IPS-NIHi7 (cell line): ENCODE measurements around the gene CLNK.
A peak's percentile ranks its signal among the peaks of the same experiment; 100 is the strongest.
"Not testable (repeated sequence)": the region's sequence is repeated elsewhere in the genome, so short reads cannot be mapped to it uniquely, and the experiment has no call there.

Experiments
- DNase-seq: peaks from one replicate; pipeline ENCODE4 v3.0.0; 2012; ENCODE audit warnings: mixed read lengths; ENCODE audit errors: extremely low spot score

The CLNK gene

DNA sequence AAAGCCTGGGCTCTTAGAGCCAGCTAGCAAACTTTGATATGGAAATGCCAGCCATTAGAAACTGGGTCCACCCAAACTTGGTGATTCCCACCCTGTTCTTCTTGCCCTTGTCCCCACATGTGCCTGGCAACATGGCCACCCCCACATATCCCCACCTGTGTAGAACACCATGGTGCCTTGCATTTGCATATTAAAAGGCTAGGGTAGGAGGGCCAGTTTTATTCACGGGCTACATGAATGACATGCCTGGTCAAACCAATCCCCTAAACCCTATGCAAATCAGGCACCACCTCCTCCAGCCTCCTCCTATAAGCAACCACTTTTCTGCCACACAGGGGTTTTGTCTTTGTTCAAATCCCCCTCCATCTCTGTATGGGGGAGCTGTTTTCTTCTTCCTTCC, 104.9 kb downstream of the CLNK start:
- no peak for DNase-seq

DNA sequence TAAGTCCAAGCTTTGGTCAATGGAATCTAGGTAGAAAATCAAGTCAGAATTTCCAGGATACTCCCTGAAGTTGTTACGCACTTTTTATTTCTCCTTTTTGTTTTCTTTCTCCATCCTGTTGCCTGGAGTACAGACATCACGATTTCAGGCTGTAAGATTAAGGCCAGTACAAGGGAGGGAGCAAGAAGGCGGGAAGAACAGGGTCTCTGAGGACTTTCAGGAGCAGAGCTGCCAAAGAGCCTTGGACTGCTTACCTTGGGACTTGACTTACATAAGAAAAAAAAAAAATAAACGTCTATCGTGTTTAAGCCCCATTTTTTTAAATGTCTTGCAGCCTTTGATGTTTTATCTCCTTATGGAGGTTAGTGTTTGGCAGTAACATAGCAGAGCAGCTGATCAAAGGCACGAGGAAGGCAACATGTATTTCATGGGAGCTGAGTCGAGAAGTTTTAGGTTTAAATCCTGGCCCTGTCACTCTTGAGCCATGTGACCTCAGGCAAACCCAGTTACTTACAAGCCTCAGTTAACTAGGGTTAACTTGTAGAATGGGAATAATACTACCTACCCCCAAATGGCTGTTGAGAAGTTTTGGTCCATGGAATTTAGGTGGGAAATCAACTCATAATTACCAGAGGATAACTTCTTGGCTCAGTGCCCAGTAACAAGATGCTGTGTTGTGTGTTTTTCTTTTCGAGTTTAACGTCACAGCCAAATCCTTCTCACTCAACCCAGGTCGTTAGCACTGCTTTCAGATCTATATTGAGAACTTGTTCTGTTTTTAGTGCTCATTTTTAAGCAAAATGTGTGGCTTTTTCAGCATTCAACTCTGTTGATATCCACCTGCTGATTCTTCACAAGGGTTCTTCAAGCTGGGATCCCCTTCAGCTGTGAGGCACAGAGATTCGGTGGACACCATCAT, 106.8 kb downstream of the CLNK start:
- DNase-seq: no peak

DNA sequence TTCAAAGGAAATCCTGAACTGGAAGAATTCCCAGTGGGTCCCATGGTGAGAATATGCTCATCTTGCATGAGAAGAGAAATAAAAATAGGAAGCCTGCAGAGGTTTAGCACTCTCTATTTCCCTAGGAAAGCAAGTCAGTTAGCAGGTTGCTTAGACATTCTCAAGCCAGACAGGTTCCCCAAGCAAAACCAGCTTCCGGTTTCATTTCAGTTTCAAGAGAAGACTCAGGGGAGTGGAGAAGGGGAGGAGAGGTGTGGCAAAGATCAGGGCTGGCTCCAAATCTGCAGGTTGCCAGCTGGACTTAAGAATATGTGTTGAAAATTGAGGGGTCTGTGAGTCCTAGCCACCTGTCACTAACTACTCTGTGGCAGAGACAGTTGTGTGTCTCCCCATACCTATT, 107.5 kb downstream of the CLNK start:
- DNase-seq: no peak

GRCh38 chr4:10576236-10576635, 108.3 kb downstream of the CLNK start:
- no peak for DNase-seq

- no peak for DNase-seq
Observed at GRCh38 chr4:10575414-10575813, 109.2 kb downstream of the CLNK start.

DNA sequence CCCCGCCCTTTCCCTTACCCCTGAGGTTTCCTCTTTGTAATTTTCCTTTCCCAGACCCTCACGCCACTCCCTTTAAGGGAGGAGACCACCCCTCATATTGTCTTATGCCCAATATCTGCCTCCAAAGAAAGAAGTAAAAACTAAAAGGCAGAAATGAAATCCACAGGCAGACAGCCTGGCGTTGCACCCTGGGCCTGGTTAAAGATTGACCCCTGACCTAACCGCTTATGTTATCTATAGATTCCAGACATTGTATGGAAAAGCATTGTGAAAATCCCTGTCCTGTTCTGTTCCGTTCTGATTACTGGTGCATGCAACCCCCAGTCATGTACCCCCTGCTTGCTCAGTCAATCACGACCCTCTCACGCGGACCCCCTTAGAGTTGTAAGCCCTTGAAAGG, 110.0 kb downstream of the CLNK start:
- DNase-seq: not testable (repeated sequence)

GRCh38 chr4:10571909-10572308, 112.7 kb downstream of the CLNK start:
- DNase-seq: no peak

GRCh38 chr4:10569491-10569890, 115.1 kb downstream of the CLNK start:
- no peak for DNase-seq

GRCh38 chr4:10567766-10568165, 116.8 kb downstream of the CLNK start:
- no peak for DNase-seq

DNA sequence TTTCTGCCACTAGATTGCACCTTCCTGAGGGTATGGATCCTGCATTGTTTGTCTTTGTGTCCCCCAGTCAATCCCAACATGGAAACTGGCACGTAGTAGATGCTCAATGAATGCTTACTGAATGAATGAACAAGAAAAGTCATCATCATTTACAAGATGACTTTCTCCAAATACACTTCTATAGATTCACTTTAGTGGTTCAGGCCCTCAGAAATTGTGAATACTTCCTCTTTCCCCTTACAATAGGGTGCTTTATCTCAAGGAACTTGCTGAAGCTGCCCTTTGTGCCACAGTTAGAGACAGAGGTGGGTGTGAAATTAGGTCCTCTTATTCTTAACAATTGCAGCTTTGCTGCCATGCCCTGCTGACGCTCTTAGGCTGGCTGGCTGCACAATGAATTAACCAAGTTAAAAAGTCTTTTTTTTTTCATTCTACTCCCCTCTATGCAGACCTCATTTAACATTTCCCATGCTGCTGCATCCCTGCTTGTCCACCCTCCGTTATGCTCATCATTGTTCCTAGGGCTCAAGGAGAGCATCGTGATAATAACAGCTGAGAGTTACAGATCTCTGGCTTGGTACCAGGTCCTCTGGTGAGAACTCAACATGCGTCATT, 119.3 kb downstream of the CLNK start:
- DNase-seq: no peak

DNA sequence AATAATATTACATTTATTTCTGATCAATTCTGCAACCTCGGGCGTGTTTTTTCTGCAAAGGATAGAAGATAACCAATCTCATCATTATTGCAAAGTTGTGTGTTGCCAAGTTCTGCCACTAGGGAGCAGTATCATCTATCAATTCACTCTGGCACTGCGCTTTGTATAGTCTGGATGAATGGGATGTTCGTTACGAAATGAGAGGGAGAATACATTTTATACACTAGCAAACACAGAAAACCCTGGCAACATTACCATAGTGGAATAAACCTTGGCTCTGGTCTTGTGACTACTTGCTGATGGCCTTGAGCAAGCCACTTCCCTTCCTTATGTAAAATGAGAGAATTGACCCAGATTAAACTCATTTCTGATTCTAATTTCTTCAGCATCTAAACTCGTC, 129.9 kb downstream of the CLNK start:
- DNase-seq: peak; percentile 42

GRCh38 chr4:10554121-10554520, 130.4 kb downstream of the CLNK start:
- no peak for DNase-seq

DNA sequence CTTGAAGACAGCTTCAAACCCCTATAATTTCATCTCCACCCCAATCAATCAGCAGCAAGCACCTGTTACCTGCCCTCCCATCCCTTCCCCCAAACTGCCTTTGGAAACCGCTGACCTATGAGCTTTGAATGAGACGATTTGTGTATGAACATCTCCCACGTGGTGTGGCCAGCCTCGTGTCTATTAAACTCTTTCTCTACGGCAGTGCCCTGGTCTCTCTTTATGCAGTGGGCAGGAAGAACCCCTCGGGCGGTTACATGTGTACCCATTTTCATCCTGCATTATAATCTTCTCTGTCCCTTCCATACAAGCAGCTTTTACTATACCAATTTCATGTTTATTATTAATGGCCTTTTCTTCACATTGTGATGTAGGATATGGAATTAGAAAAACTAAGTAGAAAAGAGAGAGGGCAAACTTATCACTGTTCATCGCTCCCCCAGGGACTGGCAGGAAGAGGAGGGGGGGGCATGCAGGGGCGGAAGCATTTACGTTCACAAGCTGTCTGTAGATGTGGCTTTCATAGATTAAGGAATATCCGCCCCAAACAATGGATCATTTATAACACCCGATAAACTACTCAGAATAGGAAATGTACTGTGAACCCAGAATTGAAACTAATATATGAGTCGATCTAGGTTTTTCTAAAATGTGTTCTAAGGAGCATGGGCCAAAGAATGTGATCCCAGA, 131.8 kb downstream of the CLNK start:
- DNase-seq: no peak

DNA sequence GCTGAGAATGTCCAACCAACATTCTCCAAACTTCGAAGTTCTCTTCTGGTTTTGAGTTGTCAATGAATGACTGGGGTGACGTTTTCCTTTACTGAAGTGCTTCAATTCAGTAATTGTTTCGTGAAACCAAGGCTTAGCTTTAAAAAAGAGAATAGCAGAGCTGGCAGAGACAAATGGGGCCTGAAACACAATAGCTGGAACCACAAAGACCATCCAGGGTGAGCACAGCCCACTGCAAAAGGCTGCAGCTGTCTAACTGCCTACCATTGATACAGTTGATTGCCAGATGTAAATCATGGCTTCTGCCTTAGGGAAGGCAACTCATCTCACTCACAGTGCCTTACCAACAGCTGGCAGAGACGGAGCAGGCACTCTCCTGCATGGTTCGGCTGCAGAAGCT, 148.7 kb downstream of the CLNK start:
- no peak for DNase-seq

- DNase-seq: no peak
Observed at GRCh38 chr4:10534820-10535219, 149.7 kb downstream of the CLNK start.

DNA sequence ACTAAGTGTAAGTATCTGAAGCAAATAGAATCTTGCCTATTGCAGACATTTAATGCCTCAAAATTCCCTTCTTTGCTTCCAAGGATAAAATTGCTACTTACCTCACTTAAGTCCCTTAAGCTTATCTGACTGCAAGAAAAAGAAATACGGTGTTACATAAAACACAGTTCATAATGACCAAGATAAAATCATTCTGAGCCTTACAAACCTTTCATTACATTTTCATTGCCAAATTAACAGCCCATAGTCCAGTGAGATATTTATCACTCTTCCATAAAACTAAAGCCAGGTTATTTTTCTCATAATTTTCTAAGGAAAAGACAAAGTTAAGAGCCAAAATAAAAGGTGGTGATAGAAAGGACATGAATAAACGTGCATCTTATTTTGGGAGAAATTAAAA, 152.4 kb downstream of the CLNK start:
- no peak for DNase-seq

DNA sequence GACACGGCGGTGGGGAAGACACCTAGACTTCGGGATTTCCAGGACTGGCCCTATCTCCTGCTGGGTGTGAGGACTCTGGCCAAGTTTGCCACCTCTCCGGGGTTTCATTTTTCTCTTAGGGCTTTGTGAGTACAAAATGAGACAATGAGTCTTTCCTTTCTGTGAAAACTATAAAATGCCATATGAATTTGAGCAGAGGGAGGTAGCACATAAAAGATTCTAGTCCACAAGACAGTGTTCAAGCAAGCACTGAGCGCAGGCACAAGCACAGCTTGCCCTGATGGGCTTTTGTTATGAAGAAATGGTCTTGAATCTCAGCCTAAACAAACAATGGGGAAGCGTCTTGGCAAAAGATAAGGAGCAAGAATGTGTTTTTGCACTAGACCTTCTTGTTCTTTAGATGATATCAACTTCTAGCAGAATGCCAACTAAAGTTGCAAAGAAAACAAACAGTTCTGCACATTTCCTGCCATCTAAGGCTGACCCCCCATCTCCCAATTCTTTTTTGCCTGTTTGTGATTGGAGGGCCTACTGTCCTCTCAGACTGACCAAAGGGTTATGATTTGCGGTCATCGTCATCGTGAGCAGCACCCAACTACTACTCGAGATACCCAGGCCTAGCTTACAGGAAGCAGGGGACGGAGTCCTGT, 154.3 kb downstream of the CLNK start:
- DNase-seq: no peak

GRCh38 chr4:10529291-10530136, 155.1 kb downstream of the CLNK start:
- no peak for DNase-seq

DNA sequence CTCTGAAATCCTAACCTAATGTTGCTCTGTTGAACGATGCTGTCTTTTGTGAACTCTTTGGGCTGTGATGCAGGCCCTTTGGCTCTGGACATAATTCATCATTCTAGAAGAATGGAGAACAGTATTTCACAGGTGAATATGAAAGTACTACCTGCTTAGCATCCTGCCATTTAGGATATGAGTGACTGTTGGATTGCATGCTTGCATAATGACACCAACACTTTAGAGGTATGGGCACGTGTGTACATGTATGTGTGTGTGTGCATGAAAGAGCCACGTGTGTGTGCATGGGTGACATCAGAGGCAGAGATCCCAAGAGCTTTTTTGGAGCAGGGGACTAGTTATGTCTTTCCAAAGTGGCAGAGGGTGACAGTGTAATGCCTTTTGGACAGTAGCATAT, 157.1 kb downstream of the CLNK start:
- DNase-seq: no peak

DNA sequence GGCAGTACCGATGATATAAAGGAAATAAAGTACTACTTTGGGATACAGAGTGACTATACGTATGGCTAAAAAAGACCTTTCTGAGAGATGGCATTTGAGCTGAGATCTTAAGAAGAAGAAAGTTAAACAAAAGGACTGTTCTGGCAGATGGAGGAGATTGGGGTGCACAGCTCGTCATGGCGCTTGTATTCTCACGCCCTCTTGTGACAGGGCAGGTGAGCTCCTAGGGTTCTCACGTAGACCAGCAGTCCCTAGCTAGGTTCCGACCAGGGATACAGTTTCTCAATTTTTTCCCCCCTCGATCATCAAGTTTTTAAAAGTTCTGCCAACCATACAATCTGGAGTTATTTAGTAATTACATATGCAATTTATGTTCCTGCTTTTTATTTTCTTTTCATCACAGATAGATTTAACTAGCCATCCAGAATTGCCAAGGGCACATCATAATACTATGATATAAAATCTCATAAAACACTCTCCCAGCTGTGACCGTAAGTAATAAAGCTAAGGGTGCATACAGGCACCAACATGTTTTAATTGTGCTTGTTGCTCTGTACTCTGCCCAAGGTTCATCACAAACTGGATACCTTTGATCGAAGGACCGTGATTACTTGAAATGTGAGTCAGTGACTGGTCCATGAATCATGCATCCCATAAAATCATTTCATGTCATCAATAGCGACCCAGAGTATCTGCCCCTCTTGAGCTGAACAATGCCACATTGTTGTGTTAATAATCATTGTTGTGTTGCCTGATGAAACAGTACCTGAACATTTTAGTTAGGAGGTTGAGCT, 157.9 kb downstream of the CLNK start:
- peak; percentile 59 for DNase-seq
